ENCODE results near the gene IRF9. TPM values are rescaled to one million over a fixed set of nuclear protein-coding genes. Genes with fewer than 3 reads are reported as not detected.

Gene IRF9
- total and polyA plus RNA-seq, 2 of the 13 experiments (the other 11 are each of a cell fraction or from before 2014, with no cell fraction given) = 14.9 to 49.7 TPM

- 99% methylated on average over 5 of the region's 5 CpGs for WGBS (ENCODE audit: low lambda C conversion rate)
- Histone ChIP-seq H3K79me2 (ENCODE audit: insufficient read depth, low read length) (no peaks in the 10 kb centered on the region), H3K27ac (ENCODE audit: extremely low read length, insufficient read depth, low read length) (no peak overlapping the region), H3K9me3 (ENCODE audit: low read length) (no peaks in the 10 kb centered on the region), H3K27me3 (ENCODE audit: control insufficient read depth in 1 of 2, insufficient read depth in 2 of 2, low read length in 2 of 2) (no peaks in the 10 kb centered on the region), H3K4me1 (ENCODE audit: insufficient read depth, low read length) (peaks cover 9% of the 10 kb centered on the region), H3K4me3 (replicated peaks in 1 of 3; ENCODE audit: insufficient read depth in 1 of 3, low read depth in 2 of 3, low read length in 3 of 3) (no peak overlapping the region), H3K9ac (ENCODE audit: insufficient read depth, low read depth, low read length) (no peak overlapping the region), H4K20me1 (ENCODE audit: insufficient read depth, low read length) (no peaks in the 10 kb centered on the region), H3K36me3 (replicated peaks in 1 of 2; ENCODE audit: control insufficient read depth in 1 of 2, insufficient read depth in 2 of 2, low read length in 2 of 2) (peaks cover 39 to 56% of the 10 kb centered on the region in 2 experiments), H2AFZ (ENCODE audit: low read length) (no peak overlapping the region), H3K4me2 (ENCODE audit: low read depth, low read length) (no peak overlapping the region)
- intact Hi-C loops (cut with micrococcal nuclease; ENCODE audit: unreplicated experiment) = no loop called here
- ATAC-seq (no peak; the same call in 2 of the 3 replicates), DNase-seq (ENCODE audit: low spot score) (no peak), FAIRE-seq (no peak)
- no TSS peak for BruUV-seq (replicated peaks)
- in situ Hi-C loops (cut with HindIII; ENCODE audit: extremely low pct_ligation_motif_present, low pct_unique_long_range_greater_than_20kb) = no loop called here
- CTCF ChIA-PET (ENCODE audit: low intra/inter-chr PET ratio, low total read pairs) = no interaction called here
- POLR2A ChIA-PET = interaction anchor here (0.9 to 2.7 kb wide), 7 partner anchors 9 to 65 kb away, joined by 3 to 13 read pairs (median 5); partner anchors contain the start of genes IPO4, IRF9, MDP1 and RABGGTA
- TF ChIP-seq JUNB (CRISPR knock-in tag; IDR thresholded peaks at IDR 0.05; ENCODE audit: borderline replicate concordance) (peak; percentile 35; the same call in 1 of the 2 replicates), NONO (IDR thresholded peaks at IDR 0.05) (no peak), NONO (CRISPR knock-in tag; conservative IDR thresholded peaks at IDR 0.05) (0 out of 2 replicates have a peak, but pooled peaks have one; percentile 11), RBFOX2 (IDR thresholded peaks at IDR 0.05; ENCODE audit: low read depth, low read length) (0 out of 2 replicates have a peak, but pooled peaks have one; percentile 32), ZNF407 (CRISPR knock-in tag; IDR thresholded peaks at IDR 0.05; ENCODE audit: not compliant biosample characterization) (peak; percentile 10), POLR2G (IDR thresholded peaks at IDR 0.05; ENCODE audit: low read depth, low read length) (peak; percentile 41; the same call in 1 of the 2 replicates), TBX2 (CRISPR knock-in tag; IDR thresholded peaks at IDR 0.05; ENCODE audit: borderline replicate concordance) (0 out of 2 replicates have a peak, but pooled peaks have one; percentile 36), YEATS2 (CRISPR knock-in tag; IDR thresholded peaks at IDR 0.05; ENCODE audit: borderline replicate concordance) (no peak), NFIB (CRISPR knock-in tag; IDR thresholded peaks at IDR 0.05; ENCODE audit: borderline replicate concordance) (0 out of 2 replicates have a peak, but pooled peaks have one; percentile 6), ZNF326 (CRISPR knock-in tag; IDR thresholded peaks at IDR 0.05; ENCODE audit: borderline replicate concordance) (0 out of 2 replicates have a peak, but pooled peaks have one; percentile 44), MYNN (CRISPR knock-in tag; IDR thresholded peaks at IDR 0.05; ENCODE audit: low read depth) (no peak), ZNF883 (CRISPR knock-in tag; IDR thresholded peaks at IDR 0.05; ENCODE audit: not compliant biosample characterization) (peak; percentile 16), SAFB2 (CRISPR knock-in tag; IDR thresholded peaks at IDR 0.05; ENCODE audit: borderline replicate concordance, low read depth) (0 out of 2 replicates have a peak, but pooled peaks have one; percentile 10)
- TF ChIP-seq, protein P1, sequence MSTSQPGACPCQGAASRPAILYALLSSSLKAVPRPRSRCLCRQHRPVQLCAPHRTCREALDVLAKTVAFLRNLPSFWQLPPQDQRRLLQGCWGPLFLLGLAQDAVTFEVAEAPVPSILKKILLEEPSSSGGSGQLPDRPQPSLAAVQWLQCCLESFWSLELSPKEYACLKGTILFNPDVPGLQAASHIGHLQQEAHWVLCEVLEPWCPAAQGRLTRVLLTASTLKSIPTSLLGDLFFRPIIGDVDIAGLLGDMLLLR (CRISPR knock-in tag; IDR thresholded peaks at IDR 0.05) = no peak
Observed at GRCh38 chr14:24207104-24207551, 46.1 kb downstream of the IRF9 start.

All from HepG2 (cell line).